GM23338 (cell line): Measurements from ENCODE around the gene DIO2. TPM values are rescaled to one million over a fixed set of nuclear protein-coding genes. Genes with fewer than 3 reads are reported as not detected.

Source experiments
- ATAC-seq: fragments of 200-7000 bp; cut with Tn5 transposase; 3 replicates; pipeline ENCODE4 v1.9.1; 2020
- DNase-seq: peaks from one replicate; pipeline ENCODE4 v3.0.0-alpha.2; 2015; ENCODE audit warnings: low spot score
- H2AFZ ChIP-seq: fragments of 200-600 bp; sonication (generic); 2 replicates; pipeline ENCODE4 v1.8.0; 2016; ENCODE audit warnings: antibody characterized with exemption, mild to moderate bottlenecking, moderate library complexity
- H3F3A ChIP-seq: fragments of 200-600 bp; sonication (generic); replicated peaks from 2 replicates; pipeline ENCODE4 v1.8.0; 2017; ENCODE audit warnings: antibody characterized with exemption, mixed run types, low read depth
- H3K27ac ChIP-seq: fragments of 200-600 bp; sonication (generic); 2 replicates; pipeline ENCODE4 v1.6.1; 2016; ENCODE audit warnings: low read depth
- H3K27me3 ChIP-seq: fragments of 200-600 bp; sonication (generic); 2 replicates; pipeline ENCODE4 v1.8.0; 2016; ENCODE audit warnings: mild to moderate bottlenecking, mixed run types, moderate library complexity; ENCODE audit not compliant: insufficient read depth
- H3K36me3 ChIP-seq: fragments of 200-600 bp; sonication (generic); 2 replicates; pipeline ENCODE4 v1.8.0; 2016; ENCODE audit warnings: mild to moderate bottlenecking; ENCODE audit not compliant: insufficient read depth
- H3K4me1 ChIP-seq: fragments of 200-600 bp; sonication (generic); 2 replicates; pipeline ENCODE4 v1.8.0; 2016; ENCODE audit warnings: mild to moderate bottlenecking, moderate library complexity; ENCODE audit not compliant: insufficient read depth
- H3K4me2 ChIP-seq: fragments of 200-600 bp; sonication (generic); 2 replicates; pipeline ENCODE4 v1.7.1; 2017; ENCODE audit warnings: mixed run types
- H3K4me3 ChIP-seq: fragments of 200-600 bp; sonication (generic); 2 replicates; pipeline ENCODE4 v1.6.1; 2016; ENCODE audit warnings: mixed run types
- H3K79me2 ChIP-seq: fragments of 200-600 bp; sonication (generic); replicated peaks from 2 replicates; pipeline ENCODE4 v1.8.0; 2017; ENCODE audit warnings: mild to moderate bottlenecking; ENCODE audit not compliant: insufficient read depth
- H3K9me2 ChIP-seq: fragments of 200-600 bp; sonication (generic); 2 replicates; pipeline ENCODE4 v1.8.0; 2017; ENCODE audit not compliant: insufficient read depth
- H4K20me1 ChIP-seq: fragments of 200-600 bp; sonication (generic); replicated peaks from 2 replicates; pipeline ENCODE4 v1.8.0; 2017; ENCODE audit warnings: mild to moderate bottlenecking; ENCODE audit not compliant: insufficient read depth
- H3K27ac Mint-ChIP-seq: 2 replicates; pipeline ENCODE4 v1.8.0; 2020; ENCODE audit warnings: inconsistent platforms, mild to moderate bottlenecking, moderate library complexity, mixed read lengths
- H3K27me3 Mint-ChIP-seq: 3 replicates; pipeline ENCODE4 v1.8.0; 2022; ENCODE audit warnings: low read depth, mild to moderate bottlenecking, moderate library complexity, mixed read lengths, inconsistent platforms; ENCODE audit not compliant: insufficient read depth, poor library complexity
- H3K36me3 Mint-ChIP-seq: 3 replicates; pipeline ENCODE4 v1.8.0; 2021; ENCODE audit warnings: low read depth, mild to moderate bottlenecking, inconsistent platforms, moderate library complexity, mixed read lengths
- H3K4me1 Mint-ChIP-seq: 3 replicates; pipeline ENCODE4 v1.8.0; 2020; ENCODE audit warnings: mild to moderate bottlenecking, inconsistent platforms, mixed read lengths
- H3K4me3 Mint-ChIP-seq: 3 replicates; pipeline ENCODE4 v1.8.0; 2021; ENCODE audit warnings: moderate library complexity, mild to moderate bottlenecking, inconsistent platforms, mixed read lengths
- H3K9me3 Mint-ChIP-seq: 3 replicates; pipeline ENCODE4 v1.8.0; 2020; ENCODE audit warnings: moderate library complexity, mild to moderate bottlenecking, inconsistent platforms, mixed read lengths
- CTCF ChIP-seq, 2 experiments: fragments of 200-600 bp in 1 of 2; sonication (generic) in 1 of 2; conservative IDR thresholded peaks; 2 replicates each; pipeline versions ENCODE4 v1.5.1 to v1.6.1; 2016 to 2017; ENCODE audit warnings: antibody characterized with exemption in 2 of 2, low read depth in 2 of 2, mild to moderate bottlenecking in 2 of 2, moderate library complexity in 1 of 2
- ETS1 ChIP-seq: IDR thresholded peaks from 2 replicates; pipeline ENCODE4 v1.6.1; 2016; ENCODE audit warnings: antibody characterized with exemption
- EZH2 ChIP-seq: fragments of 200-600 bp; sonication (generic); IDR thresholded peaks from one replicate; pipeline ENCODE4 v1.8.0; 2017; ENCODE audit warnings: antibody characterized with exemption, mild to moderate bottlenecking, low read depth; ENCODE audit not compliant: unreplicated experiment
- EZH2phosphoT487 ChIP-seq: fragments of 200-600 bp; sonication (generic); IDR thresholded peaks from one replicate; pipeline ENCODE4 v1.8.1; 2018; ENCODE audit warnings: antibody characterized with exemption; ENCODE audit not compliant: unreplicated experiment
- JUNB ChIP-seq: IDR thresholded peaks from one replicate; pipeline ENCODE4 v1.6.1; 2016; ENCODE audit warnings: antibody characterized with exemption; ENCODE audit not compliant: unreplicated experiment
- NANOG ChIP-seq: IDR thresholded peaks from 2 replicates; pipeline ENCODE4 v1.6.1; 2016; ENCODE audit warnings: antibody characterized with exemption, borderline replicate concordance
- POLR2AphosphoS5 ChIP-seq: IDR thresholded peaks from 2 replicates; pipeline ENCODE4 v1.6.1; 2016; ENCODE audit warnings: antibody characterized with exemption, low read depth
- REST ChIP-seq: IDR thresholded peaks from one replicate; pipeline ENCODE4 v1.6.1; 2018; ENCODE audit warnings: antibody characterized with exemption; ENCODE audit not compliant: unreplicated experiment
- STAT1 ChIP-seq: IDR thresholded peaks from one replicate; pipeline ENCODE4 v1.6.1; 2016; ENCODE audit warnings: antibody characterized with exemption; ENCODE audit not compliant: unreplicated experiment
- ZNF114 ChIP-seq: fragments of 250-450 bp; sonication (Bioruptor Pico); IDR thresholded peaks from 2 replicates; pipeline ENCODE4 v1.5.0; 2020; ENCODE audit warnings: mild to moderate bottlenecking, moderate library complexity
- ZNF331 ChIP-seq: fragments of 250-450 bp; sonication (Bioruptor Pico); IDR thresholded peaks from 2 replicates; pipeline ENCODE4 v1.5.0; 2020; ENCODE audit warnings: low read depth, mild to moderate bottlenecking, moderate library complexity
- ZNF462 ChIP-seq: fragments of 250-450 bp; sonication (Bioruptor Pico); IDR thresholded peaks from 2 replicates; pipeline ENCODE4 v1.5.0; 2020; ENCODE audit warnings: mild to moderate bottlenecking, moderate library complexity
- polyA plus RNA-seq: library from polyadenylated mRNA; unstranded; fragments of >200 nt; fragmentation: Nextera tagmentation; extraction: Ambion mirVana; gene quantifications from 2 replicates; pipeline ENCODE4 v1.2.1, GENCODE V29; 2016
- total RNA-seq: library from RNA; depleted of rRNA; stranded (reverse); fragments of >200 nt; shearing (Covaris generic); gene quantifications from 2 replicates; pipeline ENCODE4 v1.2.3, GENCODE V29; 2014

The DIO2 gene
- total and polyA plus RNA-seq, 2 experiments from 2014 or later: 0.05 to 0.17 TPM

- Mint-ChIP-seq H3K4me1 (peaks cover 9% of the 10 kb centered on the region), H3K9me3 (no peaks in the 10 kb centered on the region), H3K4me3 (no peak overlapping the region), H3K27ac (no peak overlapping the region), H3K36me3 (no peaks in the 10 kb centered on the region), H3K27me3 (no peaks in the 10 kb centered on the region)
- Histone ChIP-seq H2AFZ (no peak overlapping the region), H4K20me1 (no peaks in the 10 kb centered on the region), H3K4me3 (no peak overlapping the region), H3K4me2 (no peak overlapping the region), H3F3A (no peaks in the 10 kb centered on the region), H3K9me2 (no peaks in the 10 kb centered on the region), H3K27me3 (no peaks in the 10 kb centered on the region), H3K36me3 (no peaks in the 10 kb centered on the region), H3K27ac (no peak overlapping the region), H3K4me1 (peaks cover 14% of the 10 kb centered on the region), H3K79me2 (no peaks in the 10 kb centered on the region)
- DNase-seq: no peak
- TF ChIP-seq JUNB: no peak
- TF ChIP-seq NANOG: no peak
- TF ChIP-seq ZNF331 (CRISPR knock-in tag): no peak
- TF ChIP-seq ZNF462 (CRISPR knock-in tag): no peak
- TF ChIP-seq POLR2AphosphoS5: no peak
- no peak for TF ChIP-seq ETS1
- no peak for TF ChIP-seq ZNF114 (CRISPR knock-in tag)
- no peak for TF ChIP-seq EZH2phosphoT487
- TF ChIP-seq STAT1: no peak
- no peak for TF ChIP-seq EZH2
- no peak for TF ChIP-seq CTCF (conservative IDR thresholded peaks at IDR 0.05; ENCODE audit: low read depth in 2 of 2)
- no peak for TF ChIP-seq REST
- ATAC-seq: no peak
Observed at GRCh38 chr14:80208461-80208860, 2.8 kb downstream of the DIO2 start.
